Glutamatergic neuron (in vitro differentiated cells): ENCODE data around the gene ARHGAP24. TPM values are rescaled to one million over a fixed set of nuclear protein-coding genes. Genes with fewer than 3 reads are reported as not detected.

Experiments
- DNase-seq: peaks from one replicate; pipeline ENCODE4 v3.0.0; 2022
- H3K27ac Mint-ChIP-seq: one replicate; pipeline ENCODE4 v1.8.0; 2020; ENCODE audit warnings: mild to moderate bottlenecking, mixed read lengths, inconsistent platforms; ENCODE audit not compliant: unreplicated experiment
- H3K27me3 Mint-ChIP-seq: one replicate; pipeline ENCODE4 v1.8.0; 2020; ENCODE audit warnings: mild to moderate bottlenecking, moderate library complexity, mixed read lengths, inconsistent platforms; ENCODE audit not compliant: unreplicated experiment
- H3K36me3 Mint-ChIP-seq: one replicate; pipeline ENCODE4 v1.8.0; 2020; ENCODE audit warnings: mild to moderate bottlenecking, mixed read lengths, inconsistent platforms; ENCODE audit not compliant: unreplicated experiment
- H3K4me1 Mint-ChIP-seq: one replicate; pipeline ENCODE4 v1.8.0; 2020; ENCODE audit warnings: mild to moderate bottlenecking, low read depth, mixed read lengths, inconsistent platforms; ENCODE audit not compliant: unreplicated experiment
- H3K4me3 Mint-ChIP-seq: one replicate; pipeline ENCODE4 v1.8.0; 2020; ENCODE audit warnings: mild to moderate bottlenecking, mixed read lengths, inconsistent platforms; ENCODE audit not compliant: unreplicated experiment
- H3K9me3 Mint-ChIP-seq: one replicate; pipeline ENCODE4 v1.8.0; 2020; ENCODE audit warnings: mild to moderate bottlenecking, moderate library complexity, mixed read lengths, inconsistent platforms; ENCODE audit not compliant: unreplicated experiment
- total RNA-seq: library from RNA; stranded (reverse); fragmentation: NEBNext Ultra II Directional; extraction: Animal tissue kit (Norgen Biotek cat#: 25700); gene quantifications from one replicate; pipeline ENCODE4 v1.2.1, GENCODE V29; 2021; ENCODE audit not compliant: unreplicated experiment
- TF ChIP-seq, protein P1 (sequence below): fragments of 200-600 bp; sonication (generic); IDR thresholded peaks from one replicate; pipeline ENCODE4 v1.5.0; 2021; ENCODE audit not compliant: partially characterized antibody, unreplicated experiment

The ARHGAP24 gene
- total RNA-seq, 1 donor from 2014 or later, result 1.6 TPM

DNA sequence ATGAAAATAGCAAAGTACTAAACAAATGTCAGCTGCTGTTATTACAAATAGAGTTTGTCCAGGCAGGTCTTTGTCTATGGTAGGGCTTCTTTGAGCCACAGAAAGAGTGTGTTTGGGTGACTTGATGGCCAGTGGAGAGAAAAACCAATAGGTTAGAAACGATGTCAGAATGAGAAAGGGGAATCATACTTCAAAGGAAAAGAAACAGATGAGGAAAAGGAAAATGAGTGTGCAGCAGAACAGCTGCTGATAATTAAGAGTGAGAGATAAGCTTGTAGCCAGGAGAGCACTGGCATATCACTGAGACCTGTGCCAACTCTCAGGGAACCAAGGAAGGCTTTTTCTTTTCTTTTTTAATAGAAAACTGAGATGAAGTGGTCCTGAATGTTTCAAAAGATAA is 257.2 kb downstream of the ARHGAP24 start:
- H3K27me3 Mint-ChIP-seq, result no peaks in the 10 kb centered on the region
- peaks cover 3% of the 10 kb centered on the region for H3K4me1 Mint-ChIP-seq
- TF ChIP-seq, protein P1, sequence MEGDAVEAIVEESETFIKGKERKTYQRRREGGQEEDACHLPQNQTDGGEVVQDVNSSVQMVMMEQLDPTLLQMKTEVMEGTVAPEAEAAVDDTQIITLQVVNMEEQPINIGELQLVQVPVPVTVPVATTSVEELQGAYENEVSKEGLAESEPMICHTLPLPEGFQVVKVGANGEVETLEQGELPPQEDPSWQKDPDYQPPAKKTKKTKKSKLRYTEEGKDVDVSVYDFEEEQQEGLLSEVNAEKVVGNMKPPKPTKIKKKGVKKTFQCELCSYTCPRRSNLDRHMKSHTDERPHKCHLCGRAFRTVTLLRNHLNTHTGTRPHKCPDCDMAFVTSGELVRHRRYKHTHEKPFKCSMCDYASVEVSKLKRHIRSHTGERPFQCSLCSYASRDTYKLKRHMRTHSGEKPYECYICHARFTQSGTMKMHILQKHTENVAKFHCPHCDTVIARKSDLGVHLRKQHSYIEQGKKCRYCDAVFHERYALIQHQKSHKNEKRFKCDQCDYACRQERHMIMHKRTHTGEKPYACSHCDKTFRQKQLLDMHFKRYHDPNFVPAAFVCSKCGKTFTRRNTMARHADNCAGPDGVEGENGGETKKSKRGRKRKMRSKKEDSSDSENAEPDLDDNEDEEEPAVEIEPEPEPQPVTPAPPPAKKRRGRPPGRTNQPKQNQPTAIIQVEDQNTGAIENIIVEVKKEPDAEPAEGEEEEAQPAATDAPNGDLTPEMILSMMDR, result no peak
- no peaks in the 10 kb centered on the region for H3K36me3 Mint-ChIP-seq
- no peaks in the 10 kb centered on the region for H3K9me3 Mint-ChIP-seq
- H3K27ac Mint-ChIP-seq, result no peak overlapping the region
- no peak for DNase-seq
- no peak overlapping the region for H3K4me3 Mint-ChIP-seq

DNA sequence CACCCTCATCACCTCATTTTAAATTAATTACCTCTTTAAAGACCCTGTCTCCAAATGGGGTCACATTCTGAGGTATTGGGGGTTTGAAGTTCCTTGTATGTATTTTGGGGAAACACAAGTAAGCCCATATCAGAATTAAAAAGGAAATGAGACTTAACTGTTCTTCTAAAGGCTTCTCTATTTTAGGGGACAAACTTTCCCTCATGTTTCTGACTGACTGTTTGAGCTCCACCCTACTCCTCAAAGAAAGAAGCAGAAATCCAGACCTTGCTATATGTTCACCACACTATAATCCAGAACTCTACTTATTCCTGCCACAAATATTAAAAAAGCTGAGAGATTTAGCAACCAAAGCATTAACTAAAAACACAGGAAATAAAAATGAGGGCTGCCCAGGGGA is 258.8 kb downstream of the ARHGAP24 start:
- Mint-ChIP-seq H3K36me3 (no peaks in the 10 kb centered on the region), H3K27me3 (no peaks in the 10 kb centered on the region), H3K4me3 (no peak overlapping the region), H3K27ac (no peak overlapping the region), H3K9me3 (no peaks in the 10 kb centered on the region), H3K4me1 (no peaks in the 10 kb centered on the region)
- no peak for DNase-seq
- TF ChIP-seq, protein P1, result no peak

DNA sequence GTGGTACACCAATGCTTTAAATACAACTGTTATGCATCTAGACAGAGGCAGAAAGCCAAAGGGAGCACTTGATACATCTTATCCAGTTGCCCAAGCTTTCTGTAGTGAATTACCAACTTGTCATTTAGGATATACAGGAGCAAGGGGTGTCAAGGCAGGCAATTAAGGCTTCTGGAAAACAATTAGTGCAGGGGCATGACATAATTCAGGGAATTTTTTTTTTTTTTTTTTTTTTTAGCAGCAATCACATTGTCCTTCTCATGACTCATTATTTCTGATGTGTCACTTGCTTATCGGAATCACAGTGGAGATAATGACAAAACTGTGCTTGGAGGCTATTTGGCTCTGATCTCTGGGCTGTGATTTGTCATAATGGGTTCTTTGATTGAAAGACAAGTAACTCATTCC is 259.5 kb downstream of the ARHGAP24 start:
- Mint-ChIP-seq H3K27me3 (no peaks in the 10 kb centered on the region), H3K4me3 (no peak overlapping the region), H3K9me3 (no peaks in the 10 kb centered on the region), H3K36me3 (no peaks in the 10 kb centered on the region), H3K4me1 (no peaks in the 10 kb centered on the region), H3K27ac (no peak overlapping the region)
- TF ChIP-seq, protein P1, result no peak
- DNase-seq, result no peak

DNA sequence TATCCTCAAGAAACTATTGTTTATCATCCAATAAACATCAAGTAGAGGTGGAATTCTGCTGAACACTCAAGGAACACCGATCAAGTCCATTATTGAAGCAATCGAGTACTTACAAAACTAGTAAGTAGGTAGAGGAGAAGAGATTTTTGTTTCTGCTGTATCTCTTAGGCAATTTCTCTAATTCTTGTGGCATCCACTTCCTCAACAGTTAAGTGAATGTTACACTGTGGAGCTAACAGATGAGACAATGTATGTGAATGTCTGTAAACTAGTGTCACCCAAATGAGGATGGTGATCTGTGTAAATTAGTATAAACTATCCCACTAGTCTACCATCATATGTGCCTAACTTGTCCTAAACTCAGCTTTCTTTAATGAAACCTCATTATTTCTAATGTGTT is 261.6 kb downstream of the ARHGAP24 start:
- Mint-ChIP-seq H3K4me3 (no peak overlapping the region), H3K36me3 (no peaks in the 10 kb centered on the region), H3K27ac (no peak overlapping the region), H3K27me3 (no peaks in the 10 kb centered on the region), H3K9me3 (peaks cover 2% of the 10 kb centered on the region), H3K4me1 (no peaks in the 10 kb centered on the region)
- DNase-seq, result no peak
- TF ChIP-seq, protein P1, result no peak

DNA sequence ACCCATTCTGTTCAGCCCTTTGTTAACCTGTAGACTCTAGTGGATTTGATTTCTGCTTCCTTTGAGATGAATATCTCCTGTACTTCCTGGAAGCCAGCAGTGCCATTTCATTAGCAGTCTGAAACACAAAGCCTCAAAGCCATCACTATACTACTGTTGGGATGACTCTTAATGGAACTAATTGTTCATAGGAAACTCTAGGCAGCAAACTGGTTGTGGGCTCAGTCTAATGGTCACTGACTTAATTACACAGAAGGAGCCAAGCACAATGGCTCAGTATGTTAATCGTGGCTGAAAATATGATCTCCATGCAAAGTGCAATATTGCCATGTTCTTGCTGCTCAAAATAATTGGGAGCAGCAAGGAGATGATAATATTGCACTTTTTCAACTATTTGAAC is 262.3 kb downstream of the ARHGAP24 start:
- peaks cover 2% of the 10 kb centered on the region for H3K9me3 Mint-ChIP-seq
- DNase-seq, result no peak
- H3K27ac Mint-ChIP-seq, result no peak overlapping the region
- no peaks in the 10 kb centered on the region for H3K36me3 Mint-ChIP-seq
- TF ChIP-seq, protein P1, result no peak
- H3K4me1 Mint-ChIP-seq, result peaks cover 6% of the 10 kb centered on the region
- H3K4me3 Mint-ChIP-seq, result no peak overlapping the region
- no peaks in the 10 kb centered on the region for H3K27me3 Mint-ChIP-seq
